HCT116 (cell line): ENCODE measurements around the gene SOX9. TPM values are rescaled to one million over a fixed set of nuclear protein-coding genes. Genes with fewer than 3 reads are reported as not detected.

ENCODE experiments used
- ATAC-seq: fragments of 200-7000 bp; cut with Tn5 transposase; 2 replicates; pipeline ENCODE4 v1.9.1; 2020; ENCODE audit warnings: mild to moderate bottlenecking, moderate library complexity
- BruUV-seq: library from RNA; stranded (reverse); fragments of 400-500 nt; replicated peaks from 2 replicates; lab custom pipeline; 2021; lab: Mats Ljungman, UMichigan
- CTCF ChIA-PET: fragments of 300-600 bp; sonication (Branson Sonifier 250); formaldehyde crosslinking; loops from one replicate; lab custom pipeline; 2021; ENCODE audit warnings: antibody characterized with exemption; lab: Charles Lee
- POLR2A ChIA-PET: fragments of 300-600, 350-600 bp; sonication (Branson Sonifier 250); formaldehyde crosslinking; loops from one replicate; lab custom pipeline; 2021; ENCODE audit warnings: antibody characterized with exemption; lab: Charles Lee
- RAD21 ChIA-PET, 2 experiments: fragments of 300-600 bp; sonication (Branson Sonifier 250); formaldehyde crosslinking; loops; one replicate each; lab custom pipeline; 2023; ENCODE audit warnings: low total read pairs in 2 of 2; ENCODE audit not compliant: uncharacterized antibody in 2 of 2, unreplicated experiment in 2 of 2, low non-redundant PET in 1 of 2; lab: Charles Lee
- DNase-seq: peaks from one replicate; pipeline ENCODE4 v3.0.0-alpha.2; 2010; ENCODE audit warnings: low read depth, low spot score
- H2AFZ ChIP-seq: fragments of 200-600 bp; shearing (Covaris generic), sonication (generic); 2 replicates; pipeline ENCODE4 v1.6.1; 2017; ENCODE audit warnings: low read depth, mixed run types, mixed read lengths, antibody characterized with exemption, low read length; ENCODE audit not compliant: poor library complexity, severe bottlenecking
- H3K27ac ChIP-seq: 2 replicates; pipeline ENCODE4 v1.5.1; 2012; ENCODE audit warnings: low read depth, low read length
- H3K27me3 ChIP-seq: fragments of 200-600 bp; sonication (generic); 2 replicates; pipeline ENCODE4 v1.6.1; 2016; ENCODE audit warnings: mixed run types, low read length, mixed read lengths; ENCODE audit not compliant: insufficient read depth
- H3K36me3 ChIP-seq, 2 experiments: fragments of 200-500 bp in 1 of 2; fragments of 200-600 bp in 1 of 2; sonication (Bioruptor generic) in 1 of 2; sonication (generic) in 1 of 2; 2 replicates each; pipeline versions ENCODE4 v1.5.1 to v1.6.1; 2014 to 2016; ENCODE audit warnings: low read length in 2 of 2, inconsistent platforms in 1 of 2, mixed read lengths in 1 of 2, mixed run types in 1 of 2; ENCODE audit not compliant: insufficient read depth in 2 of 2, control insufficient read depth in 1 of 2
- H3K4me1 ChIP-seq, 2 experiments: fragments of 200-600 bp in 1 of 2; sonication (generic) in 1 of 2; 2 replicates each; pipeline versions ENCODE4 v1.5.1 to v1.6.1; 2012 to 2017; ENCODE audit warnings: low read length in 2 of 2, inconsistent platforms in 1 of 2, mild to moderate bottlenecking in 1 of 2, mixed read lengths in 1 of 2, mixed run types in 1 of 2, moderate library complexity in 1 of 2; ENCODE audit not compliant: insufficient read depth in 2 of 2, control insufficient read depth in 1 of 2
- H3K4me2 ChIP-seq: fragments of 200-600 bp; sonication (generic); 2 replicates; pipeline ENCODE4 v1.6.1; 2017; ENCODE audit warnings: mixed run types, low read length, mixed read lengths
- H3K4me3 ChIP-seq, 2 experiments: fragments of 200-600 bp in 1 of 2; sonication (generic) in 1 of 2; replicated peaks in 1 of 2; 2 replicates each; pipeline ENCODE4 v1.5.1; 2011 to 2016; ENCODE audit warnings: low read length in 2 of 2, control low read depth in 1 of 2, low read depth in 1 of 2, mild to moderate bottlenecking in 1 of 2, mixed read lengths in 1 of 2, mixed run types in 1 of 2
- H3K79me2 ChIP-seq: fragments of 200-600 bp; sonication (generic); 2 replicates; pipeline ENCODE4 v1.6.1; 2017; ENCODE audit warnings: mild to moderate bottlenecking, mixed run types, low read length, moderate library complexity, mixed read lengths; ENCODE audit not compliant: insufficient read depth
- H3K9ac ChIP-seq: fragments of 200-600 bp; sonication (generic); 2 replicates; pipeline ENCODE4 v1.6.1; 2016; ENCODE audit warnings: low read length, mixed read lengths
- H3K9me2 ChIP-seq: fragments of 200-600 bp; sonication (generic), shearing (Covaris generic); 2 replicates; pipeline ENCODE4 v1.6.1; 2017; ENCODE audit warnings: mixed run types, mild to moderate bottlenecking, moderate library complexity; ENCODE audit not compliant: insufficient read depth
- H3K9me3 ChIP-seq, 2 experiments: fragments of 200-500 bp in 1 of 2; fragments of 200-600 bp in 1 of 2; sonication (Bioruptor generic) in 1 of 2; sonication (generic) in 1 of 2; 2 replicates each; pipeline ENCODE4 v1.6.1; 2014 to 2017; ENCODE audit warnings: low read length in 2 of 2, mixed read lengths in 2 of 2, inconsistent platforms in 1 of 2, low read depth in 1 of 2, mild to moderate bottlenecking in 1 of 2, mixed run types in 1 of 2, moderate library complexity in 1 of 2; ENCODE audit not compliant: control insufficient read depth in 1 of 2, insufficient read depth in 1 of 2
- H4K20me1 ChIP-seq: fragments of 200-600 bp; sonication (generic), shearing (Covaris generic); 2 replicates; pipeline ENCODE4 v1.6.1; 2017; ENCODE audit warnings: mixed run types, mild to moderate bottlenecking, moderate library complexity; ENCODE audit not compliant: insufficient read depth
- ATF3 ChIP-seq: IDR thresholded peaks from 2 replicates; pipeline ENCODE4 v1.6.1; 2012
- CEBPB ChIP-seq: IDR thresholded peaks from 2 replicates; pipeline ENCODE4 v1.6.1; 2012; ENCODE audit warnings: low read depth
- CTCF ChIP-seq, 3 experiments: fragments of 200-600 bp in 1 of 3; sonication (generic) in 1 of 3; IDR thresholded peaks in 2 of 3; conservative IDR thresholded peaks in 1 of 3; 2 replicates each; pipeline ENCODE4 v1.5.1; 2012 to 2017; ENCODE audit warnings: low read depth in 2 of 3, low read length in 2 of 3, antibody characterized with exemption in 1 of 3, borderline replicate concordance in 1 of 3, control low read depth in 1 of 3, mild to moderate bottlenecking in 1 of 3, mixed read lengths in 1 of 3, mixed run types in 1 of 3, moderate library complexity in 1 of 3; ENCODE audit not compliant: insufficient read depth in 1 of 3
- EZH2phosphoT487 ChIP-seq: fragments of 200-600 bp; IDR thresholded peaks from 2 replicates; pipeline ENCODE4 v1.6.1; 2018; ENCODE audit warnings: antibody characterized with exemption, borderline replicate concordance
- JUND ChIP-seq: IDR thresholded peaks from 2 replicates; pipeline ENCODE4 v1.6.1; 2012
- MAX ChIP-seq: IDR thresholded peaks from 2 replicates; pipeline ENCODE4 v1.6.1; 2012
- POLR2AphosphoS5 ChIP-seq: IDR thresholded peaks from 2 replicates; pipeline ENCODE4 v1.6.1; 2011; ENCODE audit warnings: mild to moderate bottlenecking, low read depth, low read length, moderate library complexity
- SP1 ChIP-seq: IDR thresholded peaks from 2 replicates; pipeline ENCODE4 v1.6.1; 2012; ENCODE audit warnings: low read depth
- SRF ChIP-seq: IDR thresholded peaks from 2 replicates; pipeline ENCODE4 v1.6.1; 2012; ENCODE audit warnings: low read depth
- intact Hi-C: fragments of 100-400 bp; cut with micrococcal nuclease; formaldehyde crosslinking; loops from 2 replicates; pipeline ENCODE4 v1.10.0; 2022
- total RNA-seq: library from RNA; stranded (reverse); gene quantifications from one replicate; pipeline ENCODE4 v1.2.1, GENCODE V29; 2021; ENCODE audit not compliant: unreplicated experiment

The SOX9 gene
- total RNA-seq, 1 experiment from 2014 or later, result 69.2 TPM

- no peaks in the 10 kb centered on the region for H4K20me1 ChIP-seq
- TF ChIP-seq POLR2AphosphoS5 (peak; percentile 36; the same call in 1 of the 2 replicates), MAX (0 out of 2 replicates have a peak, but pooled peaks have one; percentile 7), EZH2phosphoT487 (no peak), ATF3 (no peak)
- intact Hi-C loops, result loop anchor here (5.0 kb wide), 3 partner anchors 212 to 772 kb away; no protein-coding TSS in a partner anchor
- BruUV-seq, result no TSS peak
- no peak overlapping the region for H2AFZ ChIP-seq
- H3K9me2 ChIP-seq, result no peaks in the 10 kb centered on the region
- ChIA-PET RAD21 (no interaction called here), CTCF (interaction anchor here (0.6 kb wide), 1 partner anchor 250 kb away, joined by 3 read pairs; no protein-coding TSS in a partner anchor), POLR2A (interaction anchor here (2.3 kb wide), 1 partner anchor 415 kb away, joined by 5 read pairs; no protein-coding TSS in a partner anchor)
- H3K4me3 ChIP-seq, result no peak overlapping the region
- H3K4me1 ChIP-seq, result peaks cover 36 to 57% of the 10 kb centered on the region in 2 experiments
- H3K79me2 ChIP-seq, result peaks cover 38% of the 10 kb centered on the region
- ATAC-seq (no peak), DNase-seq (no peak)
- no peaks in the 10 kb centered on the region for H3K9me3 ChIP-seq
- no peaks in the 10 kb centered on the region for H3K27me3 ChIP-seq
- no peak overlapping the region for H3K9ac ChIP-seq
- peak overlapping the region; percentile 55; the same call in 1 of the 2 replicates for H3K4me2 ChIP-seq
- H3K36me3 ChIP-seq, result peaks cover 12 to 19% of the 10 kb centered on the region in 2 experiments
- no peak overlapping the region for H3K27ac ChIP-seq
Measured at GRCh38 chr17:72125226-72125651, 4.4 kb downstream of the SOX9 start.

GRCh38 chr17:72125742-72126141 is 4.9 kb downstream of the SOX9 start:
- BruUV-seq, result no TSS peak
- H3K9me3 ChIP-seq, result no peaks in the 10 kb centered on the region
- no peaks in the 10 kb centered on the region for H3K27me3 ChIP-seq
- ATAC-seq (no peak), DNase-seq (no peak)
- ChIA-PET CTCF (interaction anchor here (0.6 to 1.5 kb wide), 2 partner anchors 249 to 305 kb away, joined by 3 to 8 read pairs; no protein-coding TSS in a partner anchor), RAD21 (no interaction called here), POLR2A (interaction anchor here (1.2 to 2.3 kb wide), 2 partner anchors 256 to 414 kb away, joined by 4 to 5 read pairs; no protein-coding TSS in a partner anchor)
- H3K9me2 ChIP-seq, result no peaks in the 10 kb centered on the region
- TF ChIP-seq CEBPB (no peak), SRF (no peak), EZH2phosphoT487 (no peak), SP1 (peak; percentile 21; the same call in 1 of the 2 replicates), JUND (0 out of 2 replicates have a peak, but pooled peaks have one; percentile 14), CTCF (IDR thresholded peaks at IDR 0.05 in 2 of 3, conservative IDR thresholded peaks at IDR 0.05 in 1 of 3; ENCODE audit: borderline replicate concordance in 1 of 3, insufficient read depth in 1 of 3, low read depth in 2 of 3, low read length in 2 of 3) (no peak), MAX (no peak)
- peaks cover 12 to 19% of the 10 kb centered on the region in 2 experiments for H3K36me3 ChIP-seq
- no peak overlapping the region for H2AFZ ChIP-seq
- intact Hi-C loops, result loop anchor here (5.0 kb wide), 3 partner anchors 212 to 772 kb away; no protein-coding TSS in a partner anchor
- no peaks in the 10 kb centered on the region for H4K20me1 ChIP-seq
- peaks cover 36 to 55% of the 10 kb centered on the region in 2 experiments for H3K4me1 ChIP-seq
- H3K79me2 ChIP-seq, result peaks cover 38% of the 10 kb centered on the region
- peak overlapping the region; percentile 31; the same call in 1 of the 2 replicates for H3K27ac ChIP-seq
- no peak overlapping the region for H3K4me3 ChIP-seq
- peak overlapping the region; percentile 30; the same call in 1 of the 2 replicates for H3K9ac ChIP-seq
- H3K4me2 ChIP-seq, result peak overlapping the region; percentile 55
